LHCN-M2 (cell line): ENCODE data around the gene ZBED1. TPM values are rescaled to one million over a fixed set of nuclear protein-coding genes. Genes with fewer than 3 reads are reported as not detected.
"Not testable (repeated sequence)": the region's sequence is repeated elsewhere in the genome, so short reads cannot be mapped to it uniquely, and the experiment has no call there.

ENCODE experiments used
- DNase-seq: peaks from one replicate; pipeline ENCODE4 v3.0.0-alpha.2; 2012; ENCODE audit warnings: low read depth
- total RNA-seq: library from RNA; depleted of rRNA; stranded (reverse); fragments of >200 nt; gene quantifications from 2 replicates; pipeline ENCODE4 v1.2.3, GENCODE V29; 2014

ZBED1 gene
- total RNA-seq, 1 experiment from 2014 or later, result 53.0 TPM

- DNase-seq, result no peak
Measured at GRCh38 chrX:2497961-2498780, 2.6 kb downstream of the ZBED1 start.

GRCh38 chrX:2495595-2495994, 5.2 kb downstream of the ZBED1 start:
- DNase-seq, result no peak

GRCh38 chrX:2492531-2493218, 8.1 kb downstream of the ZBED1 start:
- DNase-seq, result no peak

- DNase-seq, result no peak
Measured at GRCh38 chrX:2490634-2491033, 10.1 kb downstream of the ZBED1 start.

- no peak for DNase-seq
Measured at GRCh38 chrX:2489446-2490445, 11.0 kb downstream of the ZBED1 start.

GRCh38 chrX:2488621-2489285, 12.0 kb downstream of the ZBED1 start:
- DNase-seq, result no peak

GRCh38 chrX:2487366-2487765, 13.4 kb downstream of the ZBED1 start:
- no peak for DNase-seq

- no peak for DNase-seq
Measured at GRCh38 chrX:2486476-2487133, 14.2 kb downstream of the ZBED1 start.

- no peak for DNase-seq
Measured at GRCh38 chrX:2485789-2486345, 14.9 kb downstream of the ZBED1 start.

- DNase-seq, result no peak
Measured at GRCh38 chrX:2484721-2485648, 15.8 kb downstream of the ZBED1 start.

- no peak for DNase-seq
Measured at GRCh38 chrX:2484256-2484655, 16.5 kb downstream of the ZBED1 start.

- DNase-seq, result no peak
Measured at GRCh38 chrX:2483398-2484060, 17.2 kb downstream of the ZBED1 start.

- DNase-seq, result not testable (repeated sequence)
Measured at GRCh38 chrX:2481597-2481996, 19.2 kb downstream of the ZBED1 start.

- not testable (repeated sequence) for DNase-seq
Measured at GRCh38 chrX:2479982-2480381, 20.8 kb downstream of the ZBED1 start.

- no peak for DNase-seq
Measured at GRCh38 chrX:2479420-2479780, 21.4 kb downstream of the ZBED1 start.

- DNase-seq, result no peak
Measured at GRCh38 chrX:2478546-2479419, 22.0 kb downstream of the ZBED1 start.

GRCh38 chrX:2477313-2477712, 23.5 kb downstream of the ZBED1 start:
- not testable (repeated sequence) for DNase-seq
